GM12878 (cell line): ENCODE data around the gene ARID1A. TPM values are rescaled to one million over a fixed set of nuclear protein-coding genes. Genes with fewer than 3 reads are reported as not detected.

Experiments
- ATAC-seq: fragments of 200-7000 bp; cut with Tn5 transposase; 3 replicates; pipeline ENCODE4 v1.9.1; 2020; ENCODE audit warnings: mild to moderate bottlenecking, moderate library complexity
- BruUV-seq: library from RNA; stranded (reverse); fragments of 400-500 nt; replicated peaks from 2 replicates; lab custom pipeline; 2021; lab: Mats Ljungman, UMichigan
- CTCF ChIA-PET: fragments of 300-600 bp; sonication (Branson Sonifier 250); formaldehyde crosslinking; extraction: SDS; loops from one replicate; lab custom pipeline; 2021; ENCODE audit warnings: inconsistent platforms; lab: Yijun Ruan, JAX
- POLR2A ChIA-PET: fragments of 350-600 bp; formaldehyde crosslinking; extraction: SDS; loops from one replicate; lab custom pipeline; 2021; ENCODE audit warnings: inconsistent platforms; lab: Charles Lee
- RAD21 ChIA-PET: fragments of 300-600 bp; sonication (Branson Sonifier 250); formaldehyde crosslinking; loops from one replicate; lab custom pipeline; 2023; ENCODE audit warnings: antibody characterized with exemption; ENCODE audit not compliant: unreplicated experiment; lab: Charles Lee
- SMC1A ChIA-PET: fragments of 300-600 bp; sonication (Branson Sonifier 250); formaldehyde crosslinking; loops from one replicate; lab custom pipeline; 2023; ENCODE audit not compliant: unreplicated experiment, uncharacterized antibody; lab: Charles Lee
- DNase-seq: peaks from one replicate; pipeline ENCODE4 v3.0.0-alpha.2; 2011; ENCODE audit warnings: low read depth, low spot score
- FAIRE-seq: peaks from 3 replicates; lab custom pipeline; 2011; peaks lifted over from hg19 to GRCh38; lab: Jason Lieb, UNC
- H2AFZ ChIP-seq: 2 replicates; pipeline ENCODE4 v1.6.0; 2011; ENCODE audit warnings: low read depth, low read length, control low read depth; ENCODE audit not compliant: control insufficient read depth
- H3K27ac ChIP-seq: 2 replicates; pipeline ENCODE4 v1.5.1; 2011; ENCODE audit warnings: control low read depth; ENCODE audit not compliant: control insufficient read depth, insufficient read depth
- H3K27me3 ChIP-seq, 2 experiments: replicated peaks in 1 of 2; 2 replicates each; pipeline versions ENCODE4 v1.6.0 to v1.6.1; 2011; ENCODE audit warnings: low read length in 1 of 2; ENCODE audit not compliant: control insufficient read depth in 2 of 2, insufficient read depth in 2 of 2
- H3K36me3 ChIP-seq, 2 experiments: 2 replicates each; pipeline ENCODE4 v1.5.1; 2011; ENCODE audit warnings: low read length in 1 of 2; ENCODE audit not compliant: control insufficient read depth in 2 of 2, insufficient read depth in 2 of 2
- H3K4me1 ChIP-seq: 2 replicates; pipeline ENCODE4 v1.6.1; 2011; ENCODE audit warnings: mild to moderate bottlenecking, low read length, moderate library complexity, mixed read lengths; ENCODE audit not compliant: control insufficient read depth, insufficient read depth
- H3K4me2 ChIP-seq: 2 replicates; pipeline ENCODE4 v1.6.0; 2011; ENCODE audit warnings: control low read depth; ENCODE audit not compliant: control insufficient read depth, insufficient read depth
- H3K4me3 ChIP-seq: fragments of 200-600 bp; sonication (generic); 2 replicates; pipeline ENCODE4 v1.5.1; 2016
- H3K79me2 ChIP-seq: 2 replicates; pipeline ENCODE4 v1.6.0; 2011; ENCODE audit warnings: low read length; ENCODE audit not compliant: control insufficient read depth, insufficient read depth
- H3K9ac ChIP-seq: 2 replicates; pipeline ENCODE4 v1.8.0; 2011; ENCODE audit warnings: low read length, control low read depth, mixed read lengths; ENCODE audit not compliant: control insufficient read depth, insufficient read depth
- H3K9me3 ChIP-seq: replicated peaks from 3 replicates; pipeline ENCODE4 v1.5.1; 2011; ENCODE audit warnings: mild to moderate bottlenecking, low read length; ENCODE audit not compliant: control insufficient read depth, insufficient read depth
- H4K20me1 ChIP-seq: 2 replicates; pipeline ENCODE4 v1.6.0; 2011; ENCODE audit not compliant: control insufficient read depth, insufficient read depth
- CBX5 ChIP-seq: sonication (generic); IDR thresholded peaks from 2 replicates; pipeline ENCODE4 v1.6.1; 2016; ENCODE audit warnings: low read depth, moderate library complexity, mild to moderate bottlenecking, inconsistent platforms
- E2F8 ChIP-seq: fragments of 450-650 bp; IDR thresholded peaks from 2 replicates; pipeline ENCODE4 v1.6.1; 2018; ENCODE audit warnings: mild to moderate bottlenecking, low read depth, moderate library complexity; ENCODE audit not compliant: partially characterized antibody
- ESRRA ChIP-seq: IDR thresholded peaks from 2 replicates; pipeline ENCODE4 v1.6.1; 2012; ENCODE audit warnings: mild to moderate bottlenecking, low read length, improper control_type of control experiment
- EZH2 ChIP-seq: IDR thresholded peaks from 2 replicates; pipeline ENCODE4 v1.6.1; 2012; ENCODE audit warnings: low read depth, mild to moderate bottlenecking, control low read depth, inconsistent platforms, low read length, borderline replicate concordance; ENCODE audit not compliant: control insufficient read depth
- FOXK2 ChIP-seq: fragments of 450-650 bp; IDR thresholded peaks from 2 replicates; pipeline ENCODE4 v1.6.1; 2017; ENCODE audit warnings: mild to moderate bottlenecking, moderate library complexity
- JUND ChIP-seq: IDR thresholded peaks from 2 replicates; pipeline ENCODE4 v1.6.1; 2012; ENCODE audit warnings: low read depth, mild to moderate bottlenecking, low read length, improper control_type of control experiment, moderate library complexity
- POU2F2 ChIP-seq: IDR thresholded peaks from 3 replicates; pipeline ENCODE4 v1.6.1; 2011; ENCODE audit warnings: low read depth, mild to moderate bottlenecking, low read length, borderline replicate concordance
- USF2 ChIP-seq: IDR thresholded peaks from 2 replicates; pipeline ENCODE4 v1.6.1; 2011; ENCODE audit warnings: low read depth, low read length, improper control_type of control experiment, borderline replicate concordance
- ZNF207 ChIP-seq: fragments of 450-650 bp; IDR thresholded peaks from 2 replicates; pipeline ENCODE4 v1.6.1; 2014; ENCODE audit warnings: antibody characterized with exemption, mild to moderate bottlenecking, borderline replicate concordance
- ZNF217 ChIP-seq: fragments of 450-650 bp; IDR thresholded peaks from 2 replicates; pipeline ENCODE4 v1.6.1; 2017; ENCODE audit warnings: antibody characterized with exemption, mild to moderate bottlenecking
- WGBS: methylation state at CpG from one replicate; pipeline ENCODE4 v1.1.6; 2016; ENCODE audit warnings: low lambda C conversion rate; ENCODE audit not compliant: insufficient replicate concordance, insufficient coverage; ENCODE audit errors: missing lambda C conversion rate; 5-methylcytosine and 5-hydroxymethylcytosine counted together
- in situ Hi-C: fragments of 300-500 bp; cut with MboI; formaldehyde crosslinking; loops from 9 replicates; pipeline ENCODE4 v1.14.3; 2018; ENCODE audit warnings: mixed read lengths
- intact Hi-C: fragments of 100-400 bp; cut with micrococcal nuclease; formaldehyde crosslinking; loops from one replicate; pipeline ENCODE4 v1.14.2; 2022; ENCODE audit not compliant: unreplicated experiment
- polyA plus RNA-seq, 11 experiments: library from polyadenylated mRNA; depleted of rRNA in 4 of 11; unstranded in 6 of 11; stranded (reverse) in 5 of 11; fragments of >200 nt; fragmentation: Nextera tagmentation in 4 of 11; fragmentation: Illumina TruSeq in 1 of 11; extraction: Ambion mirVana in 4 of 11; extraction: Trizol in 1 of 11; gene quantifications; 1 replicate in 1 of 11; 2 replicates in 10 of 11; pipeline versions ENCODE4 v1.2.1 to v1.2.3, GENCODE V29; 2011 to 2016; ENCODE audit warnings: inconsistent platforms in 2 of 11, missing spikeins in 2 of 11, low read depth in 1 of 11
- total RNA-seq, 4 experiments: library from RNA; depleted of rRNA in 3 of 4; stranded (reverse); fragments of >200 nt in 3 of 4; fragmentation: Illumina TruSeq in 1 of 4; extraction: Trizol in 1 of 4; gene quantifications; 2 replicates each; pipeline versions ENCODE4 v1.2.1 to v1.2.3, GENCODE V29; 2013 to 2021

Gene ARID1A
- total and polyA plus RNA-seq, 10 of the 15 experiments (the other 5 are each of a cell fraction or from before 2014, with no cell fraction given): 10.0 to 98.0 (median 23.5) TPM

GRCh38 chr1:26747048-26747447 is 51.2 kb downstream of the ARID1A start:
- ATAC-seq: no peak

More at GRCh38 chr1:26747048-26747447, 51.2 kb downstream of the ARID1A start:
- H3K27ac ChIP-seq: no peak overlapping the region
- SMC1A ChIA-PET: interaction anchor here (0.7 to 11.2 kb wide), 13 partner anchors 12 to 144 kb away, joined by 3 to 135 read pairs (median 5); partner anchors contain the start of gene PIGV
- intact Hi-C loops (no loop called here), in situ Hi-C loops (no loop called here)
- no peaks in the 10 kb centered on the region for H3K9me3 ChIP-seq
- no peak overlapping the region for H2AFZ ChIP-seq
- H4K20me1 ChIP-seq: no peaks in the 10 kb centered on the region
- no peaks in the 10 kb centered on the region for H3K27me3 ChIP-seq
- TF ChIP-seq JUND (no peak), POU2F2 (no peak), ESRRA (no peak), EZH2 (no peak), USF2 (no peak), FOXK2 (no peak), ZNF217 (no peak), ZNF207 (no peak), E2F8 (no peak), CBX5 (no peak)
- DNase-seq (no peak), FAIRE-seq (no peak)
- CTCF ChIA-PET: interaction anchor here (0.8 to 2.8 kb wide), 6 partner anchors 32 to 251 kb away, joined by 3 to 11 read pairs (median 4); partner anchors contain the start of gene PIGV
- WGBS: 89% methylated on average over 5 of the region's 5 CpGs
- no peak overlapping the region for H3K4me3 ChIP-seq
- POLR2A ChIA-PET: interaction anchor here (0.5 to 1.1 kb wide), 4 partner anchors 10 to 141 kb away, joined by 3 to 7 read pairs (median 4); partner anchors contain the start of gene ARID1A
- peaks cover 54% of the 10 kb centered on the region for H3K79me2 ChIP-seq
- H3K36me3 ChIP-seq: peaks cover 19 to 41% of the 10 kb centered on the region in 2 experiments
- H3K4me1 ChIP-seq: peaks cover 23% of the 10 kb centered on the region
- H3K4me2 ChIP-seq: no peak overlapping the region
- BruUV-seq: no TSS peak
- no peak overlapping the region for H3K9ac ChIP-seq
- RAD21 ChIA-PET: interaction anchor here (1.2 to 1.8 kb wide), 2 partner anchors 23 to 70 kb away, joined by 3 to 6 read pairs; no protein-coding TSS in a partner anchor
